Measurements from ENCODE around the gene PALLD. TPM values are rescaled to one million over a fixed set of nuclear protein-coding genes. Genes with fewer than 3 reads are reported as not detected.

The PALLD gene
- total RNA-seq, 1 experiment from 2014 or later, result 26.7 TPM

GRCh38 chr4:168881781-168882420 is 385.0 kb downstream of the PALLD start:
- Histone ChIP-seq H3F3A (ENCODE audit: low read length, unreplicated experiment) (no peaks in the 10 kb centered on the region), H3K4me2 (ENCODE audit: low read length) (no peak overlapping the region), H2AFZ (ENCODE audit: low read length) (no peak overlapping the region), H3K4me3 (ENCODE audit: low read length) (no peak overlapping the region), H3K9me2 (replicated peaks; ENCODE audit: low read length) (no peaks in the 10 kb centered on the region), H3K36me3 (ENCODE audit: low read depth, low read length) (peaks cover 24% of the 10 kb centered on the region), H3K9ac (ENCODE audit: low read length) (no peak overlapping the region), H4K20me1 (ENCODE audit: low read length) (no peaks in the 10 kb centered on the region), H3K27me3 (ENCODE audit: low read length) (no peaks in the 10 kb centered on the region), H3K4me1 (ENCODE audit: insufficient read depth, low read length) (peaks cover 4% of the 10 kb centered on the region; the same call in 1 of the 2 replicates), H3K27ac (ENCODE audit: low read length) (no peak overlapping the region), H3K9me3 (ENCODE audit: low read length) (no peaks in the 10 kb centered on the region), H3K79me2 (ENCODE audit: low read length) (peaks cover 4% of the 10 kb centered on the region; the same call in 1 of the 2 replicates)
- intact Hi-C loops (cut with micrococcal nuclease), result no loop called here
- CTCF ChIA-PET, result no interaction called here
- POLR2A ChIA-PET (ENCODE audit: unreplicated experiment), result no interaction called here
- ATAC-seq (peak; percentile 53; the same call in 1 of the 2 replicates), DNase-seq (peak; percentile 36)
- BruUV-seq (replicated peaks), result no TSS peak
- TF ChIP-seq EZH2phosphoT487 (IDR thresholded peaks at IDR 0.05; ENCODE audit: borderline replicate concordance, low read length) (no peak), EZH2 (IDR thresholded peaks at IDR 0.05; ENCODE audit: low read length, unreplicated experiment) (no peak), CTCF (conservative IDR thresholded peaks at IDR 0.05; ENCODE audit: low read depth, low read length) (no peak)

GRCh38 chr4:168882650-168883233 is 385.9 kb downstream of the PALLD start:
- Histone ChIP-seq H3K9ac (ENCODE audit: low read length) (no peak overlapping the region), H3K4me2 (ENCODE audit: low read length) (no peak overlapping the region), H3F3A (ENCODE audit: low read length, unreplicated experiment) (no peaks in the 10 kb centered on the region), H3K36me3 (ENCODE audit: low read depth, low read length) (peaks cover 24% of the 10 kb centered on the region), H3K79me2 (ENCODE audit: low read length) (peaks cover 7% of the 10 kb centered on the region; the same call in 1 of the 2 replicates), H3K4me3 (ENCODE audit: low read length) (no peak overlapping the region), H2AFZ (ENCODE audit: low read length) (no peak overlapping the region), H3K27ac (ENCODE audit: low read length) (no peak overlapping the region), H4K20me1 (ENCODE audit: low read length) (no peaks in the 10 kb centered on the region), H3K4me1 (ENCODE audit: insufficient read depth, low read length) (peaks cover 4% of the 10 kb centered on the region; the same call in 1 of the 2 replicates), H3K9me3 (ENCODE audit: low read length) (no peaks in the 10 kb centered on the region), H3K9me2 (replicated peaks; ENCODE audit: low read length) (no peaks in the 10 kb centered on the region), H3K27me3 (ENCODE audit: low read length) (no peaks in the 10 kb centered on the region)
- TF ChIP-seq EZH2 (IDR thresholded peaks at IDR 0.05; ENCODE audit: low read length, unreplicated experiment), result no peak
- TF ChIP-seq EZH2phosphoT487 (IDR thresholded peaks at IDR 0.05; ENCODE audit: borderline replicate concordance, low read length), result no peak
- TF ChIP-seq CTCF (conservative IDR thresholded peaks at IDR 0.05; ENCODE audit: low read depth, low read length), result no peak
- CTCF ChIA-PET, result no interaction called here
- intact Hi-C loops (cut with micrococcal nuclease), result no loop called here
- POLR2A ChIA-PET (ENCODE audit: unreplicated experiment), result interaction anchor here (0.5 to 0.7 kb wide), 2 partner anchors 290 to 528 kb away, joined by 3 to 17 read pairs; no protein-coding TSS in a partner anchor
- DNase-seq, result peak; percentile 19
- BruUV-seq (replicated peaks), result no TSS peak
- no peak for ATAC-seq

- Histone ChIP-seq H2AFZ (ENCODE audit: low read length) (no peak overlapping the region), H3K79me2 (ENCODE audit: low read length) (peaks cover 7% of the 10 kb centered on the region; the same call in 1 of the 2 replicates), H3K27ac (ENCODE audit: low read length) (no peak overlapping the region), H3K4me2 (ENCODE audit: low read length) (no peak overlapping the region), H4K20me1 (ENCODE audit: low read length) (no peaks in the 10 kb centered on the region), H3K36me3 (ENCODE audit: low read depth, low read length) (peaks cover 22% of the 10 kb centered on the region), H3K9me2 (replicated peaks; ENCODE audit: low read length) (no peaks in the 10 kb centered on the region), H3K9ac (ENCODE audit: low read length) (no peak overlapping the region), H3K4me3 (ENCODE audit: low read length) (no peak overlapping the region), H3K4me1 (ENCODE audit: insufficient read depth, low read length) (peaks cover 4% of the 10 kb centered on the region; the same call in 1 of the 2 replicates), H3F3A (ENCODE audit: low read length, unreplicated experiment) (no peaks in the 10 kb centered on the region), H3K27me3 (ENCODE audit: low read length) (no peaks in the 10 kb centered on the region), H3K9me3 (ENCODE audit: low read length) (no peaks in the 10 kb centered on the region)
- intact Hi-C loops (cut with micrococcal nuclease), result no loop called here
- ATAC-seq, result 0 out of 2 replicates have a peak, but pooled peaks have one; percentile 31
- BruUV-seq (replicated peaks), result no TSS peak
- CTCF ChIA-PET, result no interaction called here
- TF ChIP-seq EZH2 (IDR thresholded peaks at IDR 0.05; ENCODE audit: low read length, unreplicated experiment), result no peak
- TF ChIP-seq EZH2phosphoT487 (IDR thresholded peaks at IDR 0.05; ENCODE audit: borderline replicate concordance, low read length), result no peak
- no peak for TF ChIP-seq CTCF (conservative IDR thresholded peaks at IDR 0.05; ENCODE audit: low read depth, low read length)
- no peak for DNase-seq
- POLR2A ChIA-PET (ENCODE audit: unreplicated experiment), result interaction anchor here (0.7 kb wide), 1 partner anchor 528 kb away, joined by 17 read pairs; no protein-coding TSS in a partner anchor
Measured at GRCh38 chr4:168883513-168883912, 386.7 kb downstream of the PALLD start.
